ACC112 (cell line): ENCODE data around the gene KCNJ12.
"Not testable (repeated sequence)": the region's sequence is repeated elsewhere in the genome, so short reads cannot be mapped to it uniquely, and the experiment has no call there.

Experiments
- H2AFZ ChIP-seq: fragments of 200-600 bp; sonication (generic); one replicate; pipeline ENCODE4 v1.6.0; 2017; ENCODE audit warnings: antibody characterized with exemption, low read length; ENCODE audit not compliant: unreplicated experiment
- H3K27ac ChIP-seq: fragments of 200-600 bp; sonication (generic); 2 replicates; pipeline ENCODE4 v1.5.1; 2014; ENCODE audit warnings: low read depth, mild to moderate bottlenecking, antibody characterized with exemption, low read length, moderate library complexity
- H3K27me3 ChIP-seq: fragments of 200-600 bp; sonication (generic); 2 replicates; pipeline ENCODE4 v1.6.1; 2014; ENCODE audit warnings: mild to moderate bottlenecking, antibody characterized with exemption, low read length, moderate library complexity, mixed read lengths; ENCODE audit not compliant: insufficient read depth
- H3K36me3 ChIP-seq: fragments of 200-600 bp; sonication (generic); 2 replicates; pipeline ENCODE4 v1.6.1; 2016; ENCODE audit warnings: mild to moderate bottlenecking, antibody characterized with exemption, low read length, moderate library complexity, mixed read lengths; ENCODE audit not compliant: insufficient read depth
- H3K4me1 ChIP-seq: fragments of 200-600 bp; sonication (generic); one replicate; pipeline ENCODE4 v1.6.1; 2016; ENCODE audit warnings: low read length, mixed read lengths; ENCODE audit not compliant: insufficient read depth, unreplicated experiment, control insufficient read depth
- H3K4me3 ChIP-seq: fragments of 200-600 bp; sonication (generic); 2 replicates; pipeline ENCODE4 v1.5.1; 2014; ENCODE audit warnings: mild to moderate bottlenecking, low read depth, low read length
- H3K79me2 ChIP-seq: fragments of 200-600 bp; sonication (generic); one replicate; pipeline ENCODE4 v1.6.0; 2016; ENCODE audit warnings: low read length; ENCODE audit not compliant: control insufficient read depth, unreplicated experiment, insufficient read depth

KCNJ12 gene

GRCh38 chr17:21341925-21342540 is 34.1 kb upstream of the KCNJ12 start:
- H3K4me1 ChIP-seq, H3K4me3 ChIP-seq, H2AFZ ChIP-seq, H3K79me2 ChIP-seq, H3K36me3 ChIP-seq, H3K27ac ChIP-seq, H3K27me3 ChIP-seq: not testable (repeated sequence)

GRCh38 chr17:21343061-21343949 is 32.9 kb upstream of the KCNJ12 start:
- H3K36me3 ChIP-seq, H3K27me3 ChIP-seq, H3K27ac ChIP-seq, H3K79me2 ChIP-seq, H2AFZ ChIP-seq, H3K4me3 ChIP-seq, H3K4me1 ChIP-seq: not testable (repeated sequence)

DNA sequence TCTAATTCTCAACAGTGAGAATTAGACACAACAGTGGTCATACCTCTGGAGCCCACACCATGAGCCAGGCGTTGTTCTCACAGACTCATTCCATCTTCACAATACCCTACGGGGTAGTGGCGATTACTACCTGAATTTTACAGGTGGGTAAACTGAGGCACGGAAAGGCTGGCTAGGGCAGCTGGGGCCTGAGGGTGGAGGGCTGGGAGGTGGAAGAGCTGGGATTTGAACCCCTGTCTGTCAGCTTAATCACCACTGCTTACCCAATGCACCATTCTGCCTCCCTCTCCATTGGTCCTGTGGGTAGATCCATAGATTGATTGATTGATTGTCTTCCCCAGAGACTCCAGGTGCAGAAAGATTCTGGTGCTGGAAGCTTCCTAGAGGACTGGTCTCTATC is 31.4 kb upstream of the KCNJ12 start:
- not testable (repeated sequence) for H3K79me2 ChIP-seq, H3K27me3 ChIP-seq, H3K4me1 ChIP-seq, H3K36me3 ChIP-seq, H2AFZ ChIP-seq, H3K27ac ChIP-seq, H3K4me3 ChIP-seq

DNA sequence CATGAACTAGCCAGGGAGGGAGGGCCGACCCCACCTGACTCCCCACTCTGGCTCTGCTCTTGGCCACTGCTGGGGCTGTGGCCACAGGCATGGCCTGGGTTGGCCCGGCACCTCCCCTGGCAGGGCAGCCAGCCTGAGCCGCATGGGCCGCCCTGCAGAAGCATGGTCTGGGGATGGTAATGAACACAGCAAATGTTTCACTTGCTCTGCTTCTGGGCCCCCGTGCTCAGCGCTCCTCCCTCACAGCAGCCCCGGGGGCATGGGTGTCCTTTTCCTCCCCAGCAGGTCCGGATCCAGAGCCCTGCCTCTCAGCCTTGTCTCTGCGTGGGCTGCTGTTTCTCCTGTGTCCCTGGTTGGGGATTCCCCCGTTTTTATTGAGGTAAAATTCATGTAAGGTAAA is 30.9 kb upstream of the KCNJ12 start:
- Histone ChIP-seq H3K79me2 (no peaks in the 10 kb centered on the region), H3K27ac (no peak overlapping the region), H3K4me1 (no peaks in the 10 kb centered on the region), H3K4me3 (no peak overlapping the region), H2AFZ (no peak overlapping the region), H3K36me3 (no peaks in the 10 kb centered on the region), H3K27me3 (no peaks in the 10 kb centered on the region)

GRCh38 chr17:21346107-21346506 is 30.1 kb upstream of the KCNJ12 start:
- H3K79me2 ChIP-seq, H3K4me3 ChIP-seq, H3K36me3 ChIP-seq, H3K27ac ChIP-seq, H3K27me3 ChIP-seq, H3K4me1 ChIP-seq, H2AFZ ChIP-seq: not testable (repeated sequence)

DNA sequence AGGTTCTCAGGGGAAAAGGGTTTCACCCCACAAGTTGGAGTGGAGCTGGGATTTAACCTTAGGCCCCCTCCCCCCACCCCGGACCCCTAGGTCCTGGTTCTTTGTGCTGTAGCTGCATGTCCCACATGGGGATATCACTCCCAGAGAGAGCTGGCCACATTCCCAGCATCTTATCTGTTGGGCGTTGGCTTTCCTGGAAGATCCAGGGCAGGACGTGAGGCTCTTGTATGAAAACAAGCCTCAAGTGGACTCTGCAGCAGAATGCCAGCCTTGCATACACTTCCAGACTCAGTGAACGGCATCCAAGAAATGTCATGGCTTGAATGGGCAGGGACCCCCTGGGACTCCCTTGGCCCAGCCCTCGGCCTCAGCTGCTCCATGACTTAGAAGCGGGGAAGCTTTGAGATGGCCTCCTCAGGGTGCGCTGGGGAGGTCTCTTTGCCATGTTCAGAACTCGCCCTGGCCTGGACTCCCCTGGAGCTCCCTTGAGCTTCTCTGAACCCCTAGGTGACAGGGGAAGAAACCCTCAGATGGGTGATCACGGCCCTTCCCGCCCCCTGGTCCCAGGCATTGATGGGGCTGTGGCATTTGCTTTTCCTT is 29.4 kb upstream of the KCNJ12 start:
- H3K4me1 ChIP-seq, H3K79me2 ChIP-seq, H3K27ac ChIP-seq, H2AFZ ChIP-seq, H3K27me3 ChIP-seq, H3K36me3 ChIP-seq, H3K4me3 ChIP-seq: not testable (repeated sequence)

DNA sequence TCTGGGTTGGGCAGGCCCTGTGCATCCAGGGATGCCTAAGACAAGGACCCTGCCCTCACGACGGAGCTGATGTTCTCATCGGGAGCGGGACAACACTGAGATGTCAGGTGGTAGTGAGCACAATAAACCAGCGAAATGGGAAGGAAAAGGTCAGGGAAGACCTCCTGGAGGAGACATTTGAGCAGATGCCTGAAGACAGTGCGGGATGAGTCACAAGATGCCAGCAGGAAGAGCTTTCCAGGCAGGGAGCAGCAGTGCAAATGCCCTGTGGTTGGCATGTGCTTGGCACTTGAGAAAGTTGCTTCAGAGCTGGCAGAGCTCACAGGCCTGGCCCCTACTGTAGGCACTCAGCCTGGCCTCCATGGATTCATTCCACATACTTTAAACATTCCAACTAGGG is 28.5 kb upstream of the KCNJ12 start:
- H2AFZ ChIP-seq, H3K4me1 ChIP-seq, H3K79me2 ChIP-seq, H3K4me3 ChIP-seq, H3K27ac ChIP-seq, H3K27me3 ChIP-seq, H3K36me3 ChIP-seq: not testable (repeated sequence)

DNA sequence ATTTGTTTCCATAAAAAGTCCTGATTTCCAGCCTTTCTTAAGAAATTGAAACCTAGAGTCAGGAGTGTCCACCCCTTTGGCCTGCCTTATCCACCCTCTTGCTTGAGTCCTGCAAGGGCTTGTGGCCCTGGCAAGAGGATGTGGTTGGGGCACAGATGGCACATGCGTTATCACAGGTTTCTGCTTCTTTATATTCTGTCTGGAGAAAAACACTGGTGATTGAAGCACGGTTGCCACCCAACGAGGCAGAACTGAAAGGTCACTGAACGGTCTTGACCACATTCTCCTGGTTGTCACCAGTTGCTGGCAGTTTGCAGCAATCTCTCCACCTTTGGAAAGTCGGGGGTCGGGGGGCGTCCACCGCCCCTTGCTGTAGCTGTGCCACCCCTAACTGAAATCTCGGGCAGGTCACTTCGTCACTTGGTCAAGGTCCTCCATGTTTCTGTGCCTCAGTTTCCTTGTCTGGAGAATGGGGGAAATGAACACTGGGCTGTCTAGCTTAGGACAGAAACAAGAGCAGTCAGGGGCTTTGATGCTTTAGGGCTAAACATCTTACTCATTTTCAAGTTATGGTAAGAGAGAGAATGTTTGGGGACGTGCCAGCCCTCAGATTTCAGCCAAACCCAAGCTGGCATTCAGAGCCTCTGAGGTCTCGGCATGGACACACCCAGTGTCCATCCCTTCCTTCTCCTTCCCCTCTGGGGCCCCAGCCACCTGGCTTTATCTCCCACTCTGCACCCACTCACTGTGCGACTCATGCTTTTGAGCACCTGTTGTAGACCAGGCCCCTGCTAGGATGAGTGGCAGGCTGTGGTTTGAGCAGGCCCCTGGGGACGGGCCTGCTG is 27.9 kb upstream of the KCNJ12 start:
- not testable (repeated sequence) for H3K27ac ChIP-seq, H3K4me1 ChIP-seq, H3K79me2 ChIP-seq, H3K36me3 ChIP-seq, H3K27me3 ChIP-seq, H3K4me3 ChIP-seq, H2AFZ ChIP-seq

DNA sequence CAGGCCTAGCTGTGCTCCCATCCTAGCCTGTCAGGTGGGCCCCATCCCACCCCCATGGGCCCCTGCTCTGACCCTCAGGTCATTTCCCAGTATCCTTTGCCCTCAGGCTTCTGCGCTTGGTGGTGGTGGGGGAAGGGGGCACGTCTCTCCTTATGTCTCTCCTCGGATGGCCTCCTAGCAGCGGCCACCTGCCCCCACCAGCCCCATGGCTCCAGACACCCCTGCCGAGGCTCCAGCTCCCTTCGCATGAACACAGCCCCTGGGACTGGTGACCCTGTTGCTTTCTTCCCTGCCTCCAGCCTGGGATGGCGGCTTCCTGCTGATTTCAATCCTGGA is 27.3 kb upstream of the KCNJ12 start:
- not testable (repeated sequence) for H2AFZ ChIP-seq, H3K27ac ChIP-seq, H3K36me3 ChIP-seq, H3K27me3 ChIP-seq, H3K4me3 ChIP-seq, H3K4me1 ChIP-seq, H3K79me2 ChIP-seq

- H3K4me3 ChIP-seq, H3K36me3 ChIP-seq, H3K27ac ChIP-seq, H2AFZ ChIP-seq, H3K27me3 ChIP-seq, H3K79me2 ChIP-seq, H3K4me1 ChIP-seq: not testable (repeated sequence)
Measured at GRCh38 chr17:21349358-21350050, 26.7 kb upstream of the KCNJ12 start.
